Upper lobe of left lung (tissue), 4 donors: ENCODE results near the gene KLHL24.

ENCODE experiments used
- CTCF ChIP-seq, 6 experiments: fragments of 450-650 bp in 4 of 6; fragments of 200-600 bp in 2 of 6; sonication (generic) in 2 of 6; IDR thresholded peaks; one replicate each; pipeline ENCODE4 v1.5.1; 2016 to 2019; ENCODE audit warnings: antibody characterized with exemption in 6 of 6
- EP300 ChIP-seq, 4 donors: sonication (generic); formaldehyde crosslinking; IDR thresholded peaks; one replicate each; pipeline ENCODE4 v1.5.1; 2017; ENCODE audit warnings: antibody characterized with exemption in 4 of 4, control low read depth in 2 of 4
- POLR2A ChIP-seq, 4 donors: fragments of 450-650 bp; IDR thresholded peaks; one replicate each; pipeline ENCODE4 v1.5.1; 2016 to 2017; ENCODE audit warnings: antibody characterized with exemption in 4 of 4, mild to moderate bottlenecking in 2 of 4

- TF ChIP-seq POLR2A (IDR thresholded peaks at IDR 0.05) = no peak
- no peak for TF ChIP-seq CTCF (IDR thresholded peaks at IDR 0.05)
- no peak for TF ChIP-seq EP300 (IDR thresholded peaks at IDR 0.05)
Observed at GRCh38 chr3:183725387-183725786, 90.0 kb downstream of the KLHL24 start.
